Parathyroid adenoma (tissue), 2 donors: ENCODE measurements around the gene CAPN1.
"Not testable (repeated sequence)": the region's sequence is repeated elsewhere in the genome, so short reads cannot be mapped to it uniquely, and the experiment has no call there.

ENCODE experiments used
- H2AFZ ChIP-seq: fragments of 300-600 bp; sonication (generic); one replicate; pipeline ENCODE4 v1.7.0; 2017; ENCODE audit warnings: antibody characterized with exemption, mild to moderate bottlenecking
- H3K27ac ChIP-seq: fragments of 300-600 bp; sonication (generic); one replicate; pipeline ENCODE4 v1.7.0; 2017
- H3K27me3 ChIP-seq: fragments of 300-600 bp; sonication (generic); one replicate; pipeline ENCODE4 v1.7.0; 2017; ENCODE audit warnings: low read length; ENCODE audit not compliant: control insufficient read depth, insufficient read depth
- H3K36me3 ChIP-seq: fragments of 300-600 bp; sonication (generic); one replicate; pipeline ENCODE4 v1.7.0; 2017; ENCODE audit warnings: low read length; ENCODE audit not compliant: control insufficient read depth, insufficient read depth
- H3K4me1 ChIP-seq: fragments of 300-600 bp; sonication (generic); one replicate; pipeline ENCODE4 v1.7.0; 2017; ENCODE audit warnings: control low read depth
- H3K4me2 ChIP-seq: fragments of 300-600 bp; sonication (generic); one replicate; pipeline ENCODE4 v1.7.0; 2017; ENCODE audit warnings: low read length
- H3K4me3 ChIP-seq: fragments of 300-600 bp; sonication (generic); one replicate; pipeline ENCODE4 v1.7.0; 2017; ENCODE audit warnings: low read depth, low read length
- H3K79me2 ChIP-seq: fragments of 300-600 bp; sonication (generic); one replicate; pipeline ENCODE4 v1.7.0; 2017; ENCODE audit warnings: control low read depth
- H3K9ac ChIP-seq: fragments of 300-600 bp; sonication (generic); one replicate; pipeline ENCODE4 v1.7.0; 2017; ENCODE audit warnings: mild to moderate bottlenecking
- H3K9me3 ChIP-seq: fragments of 300-600 bp; sonication (generic); one replicate; pipeline ENCODE4 v1.7.0; 2017; ENCODE audit warnings: low read length; ENCODE audit not compliant: control insufficient read depth
- TF ChIP-seq, protein P1 (sequence below): fragments of 300-600 bp; sonication (generic); IDR thresholded peaks from one replicate; pipeline ENCODE4 v1.7.0; 2017; ENCODE audit warnings: antibody characterized with exemption, mild to moderate bottlenecking
- donor health status: primary hyperparathyroidism.

CAPN1 gene

GRCh38 chr11:65141896-65142494, 39.7 kb upstream of the CAPN1 start:
- Histone ChIP-seq H3K4me2 (no peak overlapping the region), H3K9ac (no peak overlapping the region), H3K4me3 (no peak overlapping the region), H3K36me3 (no peaks in the 10 kb centered on the region), H3K27me3 (no peaks in the 10 kb centered on the region), H2AFZ (no peak overlapping the region), H3K79me2 (no peaks in the 10 kb centered on the region), H3K27ac (no peak overlapping the region), H3K9me3 (no peaks in the 10 kb centered on the region), H3K4me1 (no peaks in the 10 kb centered on the region)
- TF ChIP-seq, protein P1, sequence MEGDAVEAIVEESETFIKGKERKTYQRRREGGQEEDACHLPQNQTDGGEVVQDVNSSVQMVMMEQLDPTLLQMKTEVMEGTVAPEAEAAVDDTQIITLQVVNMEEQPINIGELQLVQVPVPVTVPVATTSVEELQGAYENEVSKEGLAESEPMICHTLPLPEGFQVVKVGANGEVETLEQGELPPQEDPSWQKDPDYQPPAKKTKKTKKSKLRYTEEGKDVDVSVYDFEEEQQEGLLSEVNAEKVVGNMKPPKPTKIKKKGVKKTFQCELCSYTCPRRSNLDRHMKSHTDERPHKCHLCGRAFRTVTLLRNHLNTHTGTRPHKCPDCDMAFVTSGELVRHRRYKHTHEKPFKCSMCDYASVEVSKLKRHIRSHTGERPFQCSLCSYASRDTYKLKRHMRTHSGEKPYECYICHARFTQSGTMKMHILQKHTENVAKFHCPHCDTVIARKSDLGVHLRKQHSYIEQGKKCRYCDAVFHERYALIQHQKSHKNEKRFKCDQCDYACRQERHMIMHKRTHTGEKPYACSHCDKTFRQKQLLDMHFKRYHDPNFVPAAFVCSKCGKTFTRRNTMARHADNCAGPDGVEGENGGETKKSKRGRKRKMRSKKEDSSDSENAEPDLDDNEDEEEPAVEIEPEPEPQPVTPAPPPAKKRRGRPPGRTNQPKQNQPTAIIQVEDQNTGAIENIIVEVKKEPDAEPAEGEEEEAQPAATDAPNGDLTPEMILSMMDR, result no peak

DNA sequence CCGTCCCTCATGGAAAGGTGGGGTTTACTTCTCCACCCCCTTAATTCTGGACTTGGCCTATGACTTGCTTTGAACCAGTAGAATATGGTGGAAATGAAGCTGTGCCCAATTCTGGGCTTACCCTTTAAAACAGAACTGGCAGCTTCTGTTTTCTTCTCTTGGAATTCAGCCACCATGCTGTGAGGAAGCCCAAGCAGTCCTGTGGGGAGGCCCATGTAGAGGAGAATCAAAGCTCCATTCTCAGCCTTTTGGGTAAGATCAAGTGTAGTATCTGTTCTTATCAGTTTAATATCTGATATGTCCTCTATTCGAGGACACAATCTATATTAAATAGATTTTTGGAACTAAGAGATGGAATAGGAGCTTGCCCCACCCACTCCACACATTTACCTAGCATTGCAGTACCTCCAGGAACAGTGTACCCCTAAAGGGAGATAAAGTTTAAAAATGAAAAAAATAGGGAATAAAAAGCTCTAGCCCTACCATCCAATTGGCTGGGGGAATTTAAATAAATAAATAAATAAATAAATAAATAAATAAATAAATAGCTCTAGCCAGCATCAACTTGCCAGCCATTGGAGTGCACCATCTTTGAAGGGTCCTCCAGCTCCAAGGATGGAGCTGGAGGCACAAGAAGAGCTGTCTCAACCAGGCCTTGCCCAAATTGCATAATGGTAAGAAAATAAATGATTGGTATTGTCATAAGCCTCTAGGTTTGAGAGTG, 34.2 kb upstream of the CAPN1 start:
- TF ChIP-seq, protein P1, result no peak
- Histone ChIP-seq H3K36me3 (no peaks in the 10 kb centered on the region), H3K27me3 (no peaks in the 10 kb centered on the region), H3K27ac (no peak overlapping the region), H3K79me2 (no peaks in the 10 kb centered on the region), H3K4me3 (no peak overlapping the region), H3K9ac (no peak overlapping the region), H2AFZ (no peak overlapping the region), H3K9me3 (no peaks in the 10 kb centered on the region), H3K4me2 (no peak overlapping the region), H3K4me1 (no peaks in the 10 kb centered on the region)

GRCh38 chr11:65148657-65149056, 33.1 kb upstream of the CAPN1 start:
- TF ChIP-seq, protein P1, result no peak
- Histone ChIP-seq H3K27me3 (no peaks in the 10 kb centered on the region), H3K4me2 (no peak overlapping the region), H3K9ac (no peak overlapping the region), H3K9me3 (no peaks in the 10 kb centered on the region), H3K79me2 (no peaks in the 10 kb centered on the region), H3K4me1 (no peaks in the 10 kb centered on the region), H2AFZ (no peak overlapping the region), H3K4me3 (no peak overlapping the region), H3K36me3 (no peaks in the 10 kb centered on the region), H3K27ac (no peak overlapping the region)

DNA sequence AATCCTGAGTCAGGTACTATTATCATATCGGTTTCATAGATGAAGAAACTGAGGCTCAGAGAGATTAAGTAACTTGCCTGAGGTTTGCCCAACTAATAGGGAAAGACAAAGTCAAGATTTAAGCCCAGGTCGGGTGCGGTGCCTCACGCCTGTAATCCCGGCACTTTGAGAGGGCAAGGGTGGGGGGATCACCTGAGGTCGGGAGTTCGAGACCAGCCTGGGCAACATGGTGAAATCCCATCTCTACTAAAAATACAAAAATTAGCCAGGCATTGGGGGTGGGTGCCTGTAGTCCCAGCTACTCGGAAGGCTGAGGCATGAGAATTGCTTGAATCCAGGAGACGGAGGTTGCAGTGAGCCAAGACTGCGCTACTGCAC, 31.6 kb upstream of the CAPN1 start:
- H3K9ac ChIP-seq, H3K79me2 ChIP-seq, H3K36me3 ChIP-seq, H3K9me3 ChIP-seq, H3K4me2 ChIP-seq, H2AFZ ChIP-seq, H3K27ac ChIP-seq, H3K27me3 ChIP-seq, H3K4me3 ChIP-seq, H3K4me1 ChIP-seq: not testable (repeated sequence)

- Histone ChIP-seq H3K79me2 (no peaks in the 10 kb centered on the region), H2AFZ (peak overlapping the region; percentile 63), H3K9ac (no peak overlapping the region), H3K4me2 (no peak overlapping the region), H3K9me3 (no peaks in the 10 kb centered on the region), H3K27me3 (no peaks in the 10 kb centered on the region), H3K4me3 (no peak overlapping the region), H3K36me3 (no peaks in the 10 kb centered on the region), H3K4me1 (no peaks in the 10 kb centered on the region), H3K27ac (peak overlapping the region; percentile 20)
- TF ChIP-seq, protein P1, result no peak
These were observed 31.0 kb upstream of the CAPN1 start for GRCh38 chr11:65150509-65151299.
